IPS-NIHi7 (cell line): Measurements from ENCODE around the gene DVL3.

Experiments used
- DNase-seq: peaks from one replicate; pipeline ENCODE4 v3.0.0; 2012; ENCODE audit warnings: mixed read lengths; ENCODE audit errors: extremely low spot score

Gene DVL3

DNA sequence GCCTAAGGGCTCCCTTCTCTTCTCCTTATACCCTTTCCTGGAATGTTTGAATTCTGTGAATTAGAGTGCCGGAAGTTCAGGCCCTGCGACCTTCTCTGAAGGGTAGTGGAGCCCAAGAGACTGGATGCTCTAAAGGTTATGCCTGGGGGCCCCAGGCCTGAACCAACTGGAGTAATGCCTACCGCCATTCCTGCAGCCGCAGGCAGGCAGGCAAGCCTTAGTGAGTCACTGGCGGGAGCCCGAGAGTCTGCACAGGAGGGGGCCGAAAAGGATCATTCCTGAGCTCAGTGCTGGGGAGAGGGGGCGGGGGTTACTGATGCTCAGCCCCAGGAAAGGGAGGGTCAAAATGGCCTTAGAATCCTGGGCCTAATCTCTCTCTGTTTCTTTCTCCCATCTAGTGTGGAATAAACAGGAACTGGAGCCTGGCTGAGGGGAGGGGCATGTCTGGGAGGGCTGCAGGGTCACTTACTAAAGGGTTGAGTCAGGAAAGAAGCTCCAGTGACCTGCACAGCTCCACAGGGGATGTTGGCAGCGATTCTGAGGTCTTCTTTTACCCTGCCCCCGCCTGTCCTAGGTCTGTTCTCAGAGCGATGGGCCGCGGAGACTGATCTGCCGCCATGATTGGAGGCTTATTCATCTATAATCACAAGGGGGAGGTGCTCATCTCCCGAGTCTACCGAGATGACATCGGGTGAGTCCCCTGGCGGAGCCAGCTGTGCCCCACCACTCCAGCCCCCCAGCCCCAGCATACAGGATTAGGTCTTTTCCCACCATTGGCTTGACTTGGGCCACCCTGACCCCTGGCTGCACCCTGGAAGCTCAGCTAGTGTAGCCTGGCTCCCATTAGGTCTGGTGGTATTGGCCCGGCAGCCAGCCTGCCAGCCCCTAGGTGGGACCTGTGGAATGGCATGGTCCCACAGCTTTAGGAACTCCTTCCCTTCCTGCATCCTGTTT is 21.5 kb downstream of the DVL3 start:
- DNase-seq: peak; percentile 84

DNA sequence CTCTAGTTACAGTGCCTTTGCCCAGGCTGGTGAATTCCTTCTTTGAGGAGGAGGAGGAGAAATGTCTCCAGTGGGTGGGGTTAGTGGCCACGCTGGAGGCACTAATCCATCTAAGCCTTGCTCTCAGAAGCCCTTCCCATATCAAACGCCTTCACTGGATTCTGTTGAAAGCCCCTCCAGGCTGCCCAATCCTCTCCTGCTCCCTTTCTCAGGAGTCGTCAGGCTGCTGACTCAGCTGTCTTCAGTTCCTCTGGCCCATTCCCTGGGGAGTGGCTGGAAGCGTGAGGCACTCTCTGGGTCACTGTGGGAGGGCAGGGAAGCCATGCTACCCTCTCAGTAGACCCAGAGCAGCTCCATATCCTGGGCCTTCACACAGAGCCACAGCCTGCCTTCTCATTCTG is 22.2 kb downstream of the DVL3 start:
- DNase-seq: no peak

DNA sequence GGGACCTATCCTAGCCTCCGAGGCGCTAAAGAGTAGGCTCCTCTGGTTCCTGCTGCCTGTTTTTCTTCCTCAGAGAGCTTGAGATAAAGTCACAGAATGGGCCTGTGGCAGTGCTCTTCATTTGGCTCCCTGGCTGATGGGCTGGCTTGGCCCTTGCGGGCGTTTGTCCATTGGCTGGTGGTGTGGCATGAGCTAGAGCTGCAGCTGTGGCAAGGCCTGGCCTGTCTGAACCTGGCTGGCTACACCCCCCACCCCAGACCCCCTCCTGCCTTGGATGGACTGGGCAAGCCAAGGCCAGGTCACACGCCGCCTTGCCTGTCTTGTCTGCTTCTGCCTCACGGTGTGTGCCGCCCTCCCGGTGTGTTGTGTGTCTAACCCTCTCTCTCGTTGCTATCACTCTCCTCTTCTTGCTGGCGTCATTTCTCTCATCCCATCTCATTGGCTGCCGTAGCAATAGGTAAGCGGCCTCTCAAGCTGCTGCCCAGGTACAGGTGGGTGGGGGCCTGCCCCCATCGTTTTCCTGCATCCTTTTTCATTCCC is 22.7 kb downstream of the DVL3 start:
- no peak for DNase-seq

DNA sequence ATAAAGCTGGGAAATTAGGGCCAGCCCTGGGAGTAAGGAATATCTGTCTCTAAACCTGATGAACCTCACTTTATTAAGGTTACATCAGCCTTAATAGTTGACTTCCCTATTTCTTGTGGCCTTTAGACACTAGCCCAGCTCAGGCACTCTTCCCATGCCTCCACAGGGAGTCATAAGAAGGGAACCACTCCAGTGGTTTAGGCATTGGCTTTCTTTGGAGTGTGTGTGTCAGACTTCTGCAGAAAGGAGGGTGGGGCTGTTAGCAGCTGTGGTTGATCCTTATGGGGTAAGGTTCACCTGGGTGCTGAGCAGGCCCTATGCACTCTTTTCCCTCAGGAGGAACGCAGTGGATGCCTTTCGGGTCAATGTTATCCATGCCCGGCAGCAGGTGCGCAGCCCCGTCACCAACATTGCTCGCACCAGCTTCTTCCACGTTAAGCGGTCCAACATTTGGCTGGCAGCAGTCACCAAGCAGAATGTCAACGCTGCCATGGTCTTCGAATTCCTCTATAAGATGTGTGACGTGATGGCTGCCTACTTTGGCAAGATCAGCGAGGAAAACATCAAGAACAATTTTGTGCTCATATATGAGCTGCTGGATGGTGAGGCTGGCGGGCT is 23.5 kb downstream of the DVL3 start:
- no peak for DNase-seq

DNA sequence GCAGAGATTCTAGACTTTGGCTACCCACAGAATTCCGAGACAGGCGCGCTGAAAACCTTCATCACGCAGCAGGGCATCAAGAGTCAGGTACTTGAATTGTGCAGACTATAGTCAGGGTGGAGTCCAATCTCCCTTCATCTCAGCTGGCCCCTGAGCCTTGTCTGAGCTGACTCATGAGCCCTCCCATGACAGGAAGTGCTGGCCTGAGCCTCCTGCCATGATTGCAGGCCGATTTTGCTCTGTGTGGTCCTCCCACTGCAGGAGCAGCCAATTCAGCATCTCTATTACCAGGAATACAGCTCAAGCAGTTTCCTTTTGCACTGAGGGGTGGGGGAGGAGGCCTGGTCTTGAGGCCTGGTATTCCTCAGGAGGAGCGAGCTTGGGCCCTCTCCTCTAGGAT is 25.0 kb downstream of the DVL3 start:
- no peak for DNase-seq

DNA sequence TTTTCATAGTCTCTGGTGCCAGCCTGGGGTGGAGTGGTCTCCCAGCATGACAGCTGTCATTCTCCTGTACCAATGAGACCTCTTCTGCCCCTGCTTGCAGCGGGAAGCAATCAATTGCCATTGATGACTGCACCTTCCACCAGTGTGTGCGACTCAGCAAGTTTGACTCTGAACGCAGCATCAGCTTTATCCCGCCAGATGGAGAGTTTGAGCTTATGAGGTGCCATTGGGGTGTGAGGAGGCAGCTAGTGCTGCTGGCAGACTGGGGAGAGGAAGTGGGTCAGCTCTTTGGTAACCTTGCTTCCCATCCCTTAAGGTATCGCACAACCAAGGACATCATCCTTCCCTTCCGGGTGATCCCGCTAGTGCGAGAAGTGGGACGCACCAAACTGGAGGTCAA is 26.4 kb downstream of the DVL3 start:
- no peak for DNase-seq

DNA sequence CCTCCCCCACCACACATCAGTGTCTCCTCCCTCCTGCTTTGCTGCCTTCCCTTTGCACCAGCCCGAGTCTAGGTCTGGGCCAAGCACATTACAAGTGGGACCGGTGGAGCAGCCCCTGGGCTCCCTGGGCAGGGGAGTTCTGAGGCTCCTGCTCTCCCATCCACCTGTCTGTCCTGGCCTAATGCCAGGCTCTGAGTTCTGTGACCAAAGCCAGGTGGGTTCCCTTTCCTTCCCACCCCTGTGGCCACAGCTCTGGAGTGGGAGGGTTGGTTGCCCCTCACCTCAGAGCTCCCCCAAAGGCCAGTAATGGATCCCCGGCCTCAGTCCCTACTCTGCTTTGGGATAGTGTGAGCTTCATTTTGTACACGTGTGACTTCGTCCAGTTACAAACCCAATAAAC is 28.5 kb downstream of the DVL3 start:
- DNase-seq: no peak

DNA sequence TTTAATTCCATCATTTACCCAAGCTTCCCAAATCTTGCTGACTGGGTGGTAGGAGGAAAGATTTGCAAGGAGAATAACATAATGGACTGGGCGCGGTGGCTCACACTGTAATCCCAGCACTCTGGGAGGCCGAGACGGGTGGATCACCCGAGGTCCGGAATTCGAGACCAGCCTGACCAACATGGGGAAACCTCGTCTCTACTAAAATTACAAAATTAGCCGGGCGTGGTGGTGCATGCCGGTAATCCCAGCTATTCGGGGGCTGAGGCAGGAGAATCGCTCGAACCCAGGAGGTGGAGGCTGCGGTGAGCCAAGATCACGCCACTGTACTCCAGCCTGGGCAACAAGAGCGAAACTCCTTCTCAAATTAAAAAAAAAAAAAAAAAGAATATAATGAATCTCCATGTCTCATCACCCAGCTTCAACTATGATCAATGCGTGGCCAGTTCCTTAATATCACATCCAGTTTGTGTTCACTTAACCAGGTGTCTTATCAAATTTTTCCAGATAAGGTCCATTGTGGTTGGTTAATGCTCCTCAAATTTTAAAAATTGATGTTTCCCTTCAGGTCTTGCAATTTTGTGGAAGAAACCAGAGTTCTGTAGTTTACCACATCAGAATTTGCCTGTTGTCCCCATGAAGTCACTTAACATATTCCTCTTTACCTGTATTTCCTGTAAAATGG is 29.5 kb downstream of the DVL3 start:
- DNase-seq: no peak

DNA sequence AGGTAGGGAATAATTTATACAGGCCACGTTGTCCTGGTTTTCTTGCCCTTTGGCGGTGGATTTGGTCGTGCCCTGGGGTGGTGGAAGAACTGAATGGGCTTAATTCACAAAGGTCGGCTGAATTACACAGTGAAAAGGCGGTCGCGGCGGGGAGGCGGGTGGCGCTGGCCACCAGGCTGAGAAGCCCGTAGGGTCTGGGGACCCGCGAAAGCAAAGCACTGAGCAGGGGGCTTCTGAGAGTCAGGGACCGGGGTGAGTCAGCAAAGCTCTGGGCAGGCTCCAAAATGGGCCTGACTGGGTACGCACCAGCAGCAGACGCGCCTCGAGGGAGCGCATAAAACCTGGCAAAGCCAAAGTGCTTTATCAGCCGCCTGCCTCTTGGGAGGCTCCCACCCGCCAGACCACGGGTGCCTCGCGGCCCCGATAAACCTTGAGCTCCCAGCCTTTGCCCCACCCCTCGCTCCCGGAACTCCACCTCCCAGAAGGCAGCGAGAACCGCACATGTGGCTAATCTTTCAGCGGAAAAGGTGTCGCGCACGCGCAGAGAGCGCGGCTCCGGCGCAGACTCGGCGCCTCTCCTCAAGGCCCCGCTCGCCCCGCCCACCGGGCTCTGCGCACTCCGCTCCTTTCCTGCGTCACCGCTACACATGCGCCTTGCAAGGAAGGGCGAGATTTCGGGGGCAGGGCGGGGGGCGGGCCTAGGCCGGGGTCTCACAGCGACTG is 30.4 kb downstream of the DVL3 start:
- peak; percentile 99 for DNase-seq

DNA sequence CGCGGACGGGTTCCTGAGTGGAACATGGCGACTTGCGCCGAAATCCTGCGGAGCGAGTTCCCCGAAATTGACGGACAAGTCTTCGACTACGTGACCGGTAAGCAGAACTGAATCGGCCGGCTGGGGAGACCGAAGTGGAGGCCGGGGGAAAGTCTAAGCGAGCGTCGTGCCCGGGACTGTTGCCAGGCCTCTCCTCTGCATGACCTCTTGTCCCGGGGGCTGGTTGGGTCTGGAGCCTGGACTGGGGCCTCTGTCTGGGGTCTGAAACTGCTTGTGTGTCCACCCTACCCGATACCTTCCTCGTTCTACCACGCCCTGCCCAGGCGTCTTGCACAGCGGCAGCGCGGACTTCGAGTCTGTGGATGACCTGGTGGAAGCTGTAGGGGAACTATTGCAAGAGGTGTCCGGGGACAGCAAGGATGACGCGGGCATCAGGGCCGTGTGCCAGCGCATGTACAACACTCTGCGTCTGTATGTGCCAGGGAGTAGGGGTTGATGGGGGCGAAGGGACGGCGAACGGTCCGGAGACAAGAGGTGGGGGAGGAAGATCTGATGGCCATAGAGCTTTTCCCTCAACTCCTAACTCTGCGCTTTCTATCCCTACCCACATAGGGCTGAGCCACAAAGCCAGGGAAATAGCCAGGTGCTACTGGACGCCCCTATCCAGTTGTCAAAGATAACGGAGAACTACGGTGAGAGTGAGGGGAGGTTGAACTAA is 31.2 kb downstream of the DVL3 start, which contains the start of gene ABCF3:
Gene ABCF3, plus strand, starts transcription at position 16 of the 718 bp plus-strand sequence. Its CDS starts 9 bp downstream, at position 25.
- no peak for DNase-seq

DNA sequence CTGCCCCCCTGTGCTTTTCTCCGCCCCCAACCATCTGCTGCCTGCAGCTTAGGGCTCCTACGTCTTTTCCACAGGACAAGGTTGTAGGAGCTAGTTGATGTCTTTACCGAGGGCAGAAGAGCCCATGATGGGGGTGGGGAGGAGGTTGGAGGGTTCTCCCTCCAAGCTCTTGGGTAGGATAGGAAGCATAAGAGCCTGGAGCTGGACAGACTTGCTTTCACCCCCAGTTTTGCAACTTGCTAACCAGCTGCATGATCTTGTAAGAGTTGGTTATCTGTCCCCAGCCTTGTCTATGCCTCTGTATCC is 31.7 kb downstream of the DVL3 start:
- DNase-seq: no peak

DNA sequence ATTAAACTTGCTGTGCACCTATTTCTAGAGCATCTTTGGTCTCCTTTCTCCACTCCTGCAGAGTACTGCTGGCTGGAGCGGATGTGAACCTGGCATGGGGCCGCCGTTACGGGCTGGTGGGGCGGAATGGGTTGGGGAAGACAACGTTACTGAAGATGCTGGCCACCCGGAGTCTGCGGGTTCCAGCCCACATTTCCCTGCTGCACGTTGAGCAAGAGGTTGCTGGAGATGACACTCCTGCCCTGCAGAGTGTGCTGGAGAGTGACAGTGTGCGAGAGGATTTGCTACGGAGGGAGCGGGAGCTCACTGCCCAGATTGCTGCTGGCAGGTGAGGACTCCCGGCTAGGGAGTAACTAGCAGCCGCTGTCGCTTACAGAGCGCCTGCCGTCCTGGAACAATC is 32.9 kb downstream of the DVL3 start:
- DNase-seq: no peak

DNA sequence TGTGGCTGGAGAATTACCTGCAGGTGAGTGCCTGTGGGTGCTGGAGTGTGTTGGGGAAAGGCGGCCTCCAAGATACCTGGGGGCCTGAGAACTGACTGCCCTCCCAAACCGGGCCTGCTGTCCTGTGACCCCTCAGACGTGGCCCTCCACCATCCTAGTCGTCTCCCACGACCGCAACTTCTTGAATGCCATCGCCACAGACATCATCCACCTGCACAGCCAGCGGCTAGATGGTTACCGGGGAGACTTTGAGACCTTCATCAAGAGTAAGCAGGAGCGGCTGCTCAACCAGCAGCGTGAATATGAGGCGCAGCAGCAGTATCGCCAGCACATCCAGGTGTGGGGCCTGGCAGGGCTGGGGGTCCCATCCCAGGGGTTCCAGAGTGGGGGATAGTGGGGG is 34.2 kb downstream of the DVL3 start:
- DNase-seq: no peak

DNA sequence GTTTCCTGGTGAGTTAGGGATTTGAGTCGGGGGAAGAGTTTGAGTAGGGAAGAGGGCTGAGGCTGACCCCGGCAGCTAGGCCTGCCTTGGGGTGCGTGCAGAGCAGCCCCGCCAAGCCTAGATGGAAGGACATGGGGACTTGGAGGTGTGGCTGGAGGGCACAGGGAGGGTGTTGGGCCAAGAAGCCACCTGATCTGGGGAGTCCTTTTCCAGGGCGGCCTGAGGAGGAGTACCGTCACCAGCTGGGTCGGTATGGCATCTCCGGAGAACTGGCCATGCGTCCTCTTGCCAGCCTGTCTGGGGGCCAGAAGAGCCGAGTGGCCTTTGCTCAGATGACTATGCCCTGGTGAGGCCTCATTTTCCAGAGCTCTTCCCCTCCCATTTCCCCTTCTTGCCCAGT is 37.7 kb downstream of the DVL3 start:
- no peak for DNase-seq

DNA sequence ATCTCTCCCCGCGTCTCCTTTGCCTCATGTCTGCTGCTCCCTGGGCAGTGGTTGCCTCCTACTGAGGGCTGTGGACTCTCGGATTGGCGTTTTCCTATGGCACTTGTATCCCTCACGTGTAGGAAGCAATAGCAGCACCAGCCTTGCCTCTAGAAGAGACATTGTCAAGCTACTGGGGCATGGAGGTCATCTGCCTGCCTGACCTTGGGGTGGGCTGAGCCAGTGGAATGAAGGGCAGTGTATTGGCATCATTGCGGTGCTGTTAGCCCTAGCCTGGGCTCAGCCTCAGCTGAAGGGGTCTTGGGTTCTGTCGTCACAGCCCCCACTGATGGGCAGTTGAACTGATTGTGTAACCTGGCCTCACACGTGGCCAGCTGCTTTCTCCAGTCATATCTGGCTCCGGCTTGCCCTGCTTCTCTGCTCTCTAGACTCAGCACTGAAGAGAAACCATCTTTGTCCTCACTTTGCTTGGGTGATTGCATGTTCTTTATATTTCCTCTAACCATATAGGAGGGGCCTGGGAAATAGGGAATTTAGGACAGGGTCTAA is 38.9 kb downstream of the DVL3 start:
- DNase-seq: no peak

DNA sequence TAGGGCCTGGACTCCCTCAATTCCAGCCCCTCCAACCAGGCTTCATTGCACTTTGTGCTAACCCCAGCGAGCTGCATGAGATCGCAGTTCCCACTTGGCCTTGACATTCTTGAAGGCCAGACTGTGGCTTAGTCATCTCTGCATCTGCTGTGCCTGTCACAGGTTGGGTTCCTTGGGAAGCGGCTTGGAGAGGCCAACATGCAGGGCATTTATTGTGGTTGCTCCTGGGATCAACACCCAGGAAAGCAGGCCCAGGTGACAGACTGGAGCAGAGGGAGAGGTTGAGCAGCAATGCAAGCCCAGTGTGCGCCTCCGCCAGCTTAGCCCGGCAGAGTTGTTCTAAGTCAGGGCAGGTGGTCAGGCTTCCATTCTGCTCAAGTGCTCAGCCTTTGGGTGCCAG is 41.4 kb downstream of the DVL3 start:
- DNase-seq: no peak

DNA sequence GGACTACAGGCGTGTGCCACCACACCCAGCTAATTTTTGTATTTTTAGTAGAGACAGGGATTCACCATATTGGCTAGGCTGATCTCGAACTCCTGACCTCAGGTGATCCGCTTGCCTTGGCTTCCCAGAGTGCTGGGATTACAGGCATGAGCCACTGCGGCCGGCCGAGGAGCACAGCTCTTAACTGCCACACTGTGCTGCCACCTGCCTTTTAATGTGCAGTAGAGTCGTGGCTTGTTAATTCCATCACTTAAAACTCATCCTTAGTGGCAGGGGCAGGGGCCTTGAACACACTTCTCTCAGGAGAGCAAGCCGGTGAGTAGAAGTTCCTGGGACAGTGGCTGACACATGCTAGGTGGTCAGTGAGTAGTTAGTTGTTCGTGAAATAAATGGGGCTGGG is 43.3 kb downstream of the DVL3 start:
- DNase-seq: no peak

DNA sequence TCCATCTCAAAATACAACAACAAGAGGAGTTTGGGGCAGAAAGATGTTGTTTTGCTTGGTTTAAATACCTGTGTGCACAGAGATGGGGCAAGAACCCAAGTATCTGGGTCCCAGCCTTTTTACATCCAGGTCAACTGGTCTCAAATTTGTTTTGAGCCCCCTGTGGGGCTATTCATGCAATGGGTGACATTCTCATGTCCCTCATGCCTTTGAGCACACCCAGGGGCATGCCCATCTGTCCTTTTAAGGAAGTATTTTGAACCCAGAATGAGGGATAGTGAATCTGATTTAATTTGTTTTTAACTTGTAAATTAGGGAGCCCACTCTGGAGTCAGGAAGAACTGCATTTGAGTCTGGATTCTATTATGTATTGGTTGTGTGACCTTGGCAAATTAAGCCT is 45.6 kb downstream of the DVL3 start:
- DNase-seq: no peak

DNA sequence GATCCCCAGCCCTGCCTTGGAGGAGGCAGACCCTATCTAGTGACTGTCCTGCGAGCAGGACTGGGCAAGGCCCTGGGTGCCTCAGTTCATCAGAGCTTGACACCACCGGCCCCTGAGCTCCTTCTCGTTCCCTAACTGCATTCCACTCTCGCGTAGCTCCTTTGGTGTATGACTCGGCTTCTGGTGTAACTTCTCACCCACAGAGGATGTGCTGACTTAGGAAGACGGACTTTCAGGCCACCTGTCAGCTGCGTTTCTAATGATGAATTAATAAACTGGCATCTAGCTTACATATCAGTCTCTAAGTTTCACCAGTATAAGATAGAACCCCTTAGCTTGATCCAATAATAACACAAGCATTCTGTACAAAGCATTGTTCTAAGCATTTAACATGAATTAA is 48.3 kb downstream of the DVL3 start:
- DNase-seq: no peak

DNA sequence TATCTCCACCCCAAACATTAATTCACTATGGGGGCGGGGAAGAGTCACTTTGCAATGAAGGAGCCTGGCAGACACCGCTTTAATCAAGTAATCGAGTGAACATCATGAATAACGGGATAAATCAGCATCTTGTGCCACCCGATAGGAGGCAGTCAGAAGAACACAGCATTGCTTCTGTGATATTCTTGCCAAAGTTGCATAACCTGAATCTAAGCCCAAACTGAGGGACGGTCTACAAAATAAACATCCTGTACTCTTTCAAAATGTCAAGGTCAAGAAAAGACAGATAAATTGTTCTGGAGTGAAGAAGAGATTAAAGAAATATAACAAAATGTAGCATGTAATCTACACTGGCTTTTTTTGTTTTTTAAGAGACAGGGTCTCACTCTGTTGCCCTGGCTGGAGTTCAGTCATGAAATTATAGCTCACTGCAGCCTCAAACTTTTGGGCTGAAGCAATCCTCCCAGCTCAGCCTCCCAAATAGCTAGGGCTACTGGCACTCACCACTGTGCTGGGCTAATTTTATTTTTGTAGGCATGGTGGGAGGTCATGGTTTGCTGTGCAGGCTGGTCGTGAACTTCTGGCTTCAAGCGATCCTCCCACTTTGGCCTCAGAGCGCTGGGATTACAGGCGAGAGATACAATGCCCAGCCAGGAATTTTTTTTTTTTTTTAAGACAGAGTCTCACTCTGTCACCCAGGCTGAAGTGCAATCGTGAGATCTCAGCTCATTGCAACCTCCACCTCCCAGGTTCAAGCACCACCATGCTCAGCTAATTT is 54.2 kb downstream of the DVL3 start:
- no peak for DNase-seq
